Measurements from ENCODE around the gene CYP8B1. TPM values are rescaled to one million over a fixed set of nuclear protein-coding genes. Genes with fewer than 3 reads are reported as not detected.

The CYP8B1 gene
- total RNA-seq, 1 experiment from 2014 or later = 0.12 TPM

DNA sequence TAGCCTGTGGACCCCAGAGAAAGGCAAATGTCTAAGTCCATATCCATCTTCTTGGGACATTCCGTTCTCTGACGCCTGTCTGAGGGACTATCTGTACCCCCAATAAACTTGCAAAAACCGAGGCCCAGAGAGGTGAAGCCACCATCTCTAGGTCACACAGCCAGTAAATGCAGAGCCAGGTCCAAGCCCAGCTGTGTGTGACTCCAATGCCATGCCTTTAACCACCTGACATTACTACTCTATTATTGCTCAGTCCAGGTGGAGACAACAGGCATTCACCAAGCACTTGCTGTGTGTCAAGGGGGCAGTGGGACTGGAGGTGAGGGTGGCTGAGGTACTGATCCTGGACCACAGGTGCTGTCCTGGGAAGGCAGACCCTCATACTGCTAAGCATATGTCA is 25.4 kb downstream of the CYP8B1 start:
- no peak overlapping the region for H2AFZ ChIP-seq (ENCODE audit: low read depth, low read length, poor library complexity, severe bottlenecking)
- intact Hi-C loops (cut with micrococcal nuclease) = no loop called here
- BruUV-seq (replicated peaks) = no TSS peak
- H3K4me1 ChIP-seq (ENCODE audit: control insufficient read depth in 1 of 2, insufficient read depth in 2 of 2, low read length in 2 of 2) = no peaks in the 10 kb centered on the region; a peak in 1 of 4 replicates
- no peak for DNase-seq (ENCODE audit: low read depth, low spot score)
- ChIA-PET POLR2A (no interaction called here), CTCF (interaction anchor here (0.6 kb wide), 1 partner anchor 112 kb away, joined by 3 read pairs; no protein-coding TSS in a partner anchor), RAD21 (ENCODE audit: low non-redundant PET in 1 of 2, low total read pairs in 2 of 2, uncharacterized antibody in 2 of 2, unreplicated experiment in 2 of 2) (no interaction called here)
- no peak overlapping the region for H3K27ac ChIP-seq (ENCODE audit: low read depth, low read length)
- H3K9ac ChIP-seq (ENCODE audit: low read length) = no peak overlapping the region
- no peak overlapping the region for H3K4me2 ChIP-seq (ENCODE audit: low read length)
- H4K20me1 ChIP-seq (ENCODE audit: insufficient read depth) = no peaks in the 10 kb centered on the region
- H3K27me3 ChIP-seq (ENCODE audit: insufficient read depth, low read length) = no peaks in the 10 kb centered on the region
- H3K9me3 ChIP-seq (ENCODE audit: control insufficient read depth in 1 of 2, insufficient read depth in 1 of 2, low read depth in 1 of 2, low read length in 2 of 2) = no peaks in the 10 kb centered on the region
- TF ChIP-seq, protein P1, sequence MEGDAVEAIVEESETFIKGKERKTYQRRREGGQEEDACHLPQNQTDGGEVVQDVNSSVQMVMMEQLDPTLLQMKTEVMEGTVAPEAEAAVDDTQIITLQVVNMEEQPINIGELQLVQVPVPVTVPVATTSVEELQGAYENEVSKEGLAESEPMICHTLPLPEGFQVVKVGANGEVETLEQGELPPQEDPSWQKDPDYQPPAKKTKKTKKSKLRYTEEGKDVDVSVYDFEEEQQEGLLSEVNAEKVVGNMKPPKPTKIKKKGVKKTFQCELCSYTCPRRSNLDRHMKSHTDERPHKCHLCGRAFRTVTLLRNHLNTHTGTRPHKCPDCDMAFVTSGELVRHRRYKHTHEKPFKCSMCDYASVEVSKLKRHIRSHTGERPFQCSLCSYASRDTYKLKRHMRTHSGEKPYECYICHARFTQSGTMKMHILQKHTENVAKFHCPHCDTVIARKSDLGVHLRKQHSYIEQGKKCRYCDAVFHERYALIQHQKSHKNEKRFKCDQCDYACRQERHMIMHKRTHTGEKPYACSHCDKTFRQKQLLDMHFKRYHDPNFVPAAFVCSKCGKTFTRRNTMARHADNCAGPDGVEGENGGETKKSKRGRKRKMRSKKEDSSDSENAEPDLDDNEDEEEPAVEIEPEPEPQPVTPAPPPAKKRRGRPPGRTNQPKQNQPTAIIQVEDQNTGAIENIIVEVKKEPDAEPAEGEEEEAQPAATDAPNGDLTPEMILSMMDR (IDR thresholded peaks at IDR 0.05 in 2 of 3, conservative IDR thresholded peaks at IDR 0.05 in 1 of 3; ENCODE audit: borderline replicate concordance in 1 of 3, insufficient read depth in 1 of 3, low read depth in 2 of 3, low read length in 2 of 3) = no peak
- TF ChIP-seq SP1 (IDR thresholded peaks at IDR 0.05; ENCODE audit: low read depth) (no peak), ELF1 (IDR thresholded peaks at IDR 0.05; ENCODE audit: borderline replicate concordance, low read depth) (no peak), POLR2AphosphoS5 (IDR thresholded peaks at IDR 0.05; ENCODE audit: low read depth, low read length) (no peak), ZFX (IDR thresholded peaks at IDR 0.05) (no peak), CEBPB (IDR thresholded peaks at IDR 0.05; ENCODE audit: low read depth) (no peak), YY1 (IDR thresholded peaks at IDR 0.05; ENCODE audit: extremely low read depth, insufficient replicate concordance, low read depth, low read length) (no peak), RAD21 (IDR thresholded peaks at IDR 0.05; ENCODE audit: low read depth) (no peak), JUND (IDR thresholded peaks at IDR 0.05) (no peak), SRF (IDR thresholded peaks at IDR 0.05; ENCODE audit: low read depth) (no peak), ZNF274 (IDR thresholded peaks at IDR 0.05; ENCODE audit: low read depth, low read length) (no peak), EZH2 (IDR thresholded peaks at IDR 0.05) (no peak), EZH2phosphoT487 (IDR thresholded peaks at IDR 0.05; ENCODE audit: borderline replicate concordance) (no peak), FOSL1 (IDR thresholded peaks at IDR 0.05; ENCODE audit: low read depth) (no peak)
- TF ChIP-seq, protein P2, sequence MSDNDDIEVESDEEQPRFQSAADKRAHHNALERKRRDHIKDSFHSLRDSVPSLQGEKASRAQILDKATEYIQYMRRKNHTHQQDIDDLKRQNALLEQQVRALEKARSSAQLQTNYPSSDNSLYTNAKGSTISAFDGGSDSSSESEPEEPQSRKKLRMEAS (IDR thresholded peaks at IDR 0.05) = no peak
- TF ChIP-seq, protein P3, sequence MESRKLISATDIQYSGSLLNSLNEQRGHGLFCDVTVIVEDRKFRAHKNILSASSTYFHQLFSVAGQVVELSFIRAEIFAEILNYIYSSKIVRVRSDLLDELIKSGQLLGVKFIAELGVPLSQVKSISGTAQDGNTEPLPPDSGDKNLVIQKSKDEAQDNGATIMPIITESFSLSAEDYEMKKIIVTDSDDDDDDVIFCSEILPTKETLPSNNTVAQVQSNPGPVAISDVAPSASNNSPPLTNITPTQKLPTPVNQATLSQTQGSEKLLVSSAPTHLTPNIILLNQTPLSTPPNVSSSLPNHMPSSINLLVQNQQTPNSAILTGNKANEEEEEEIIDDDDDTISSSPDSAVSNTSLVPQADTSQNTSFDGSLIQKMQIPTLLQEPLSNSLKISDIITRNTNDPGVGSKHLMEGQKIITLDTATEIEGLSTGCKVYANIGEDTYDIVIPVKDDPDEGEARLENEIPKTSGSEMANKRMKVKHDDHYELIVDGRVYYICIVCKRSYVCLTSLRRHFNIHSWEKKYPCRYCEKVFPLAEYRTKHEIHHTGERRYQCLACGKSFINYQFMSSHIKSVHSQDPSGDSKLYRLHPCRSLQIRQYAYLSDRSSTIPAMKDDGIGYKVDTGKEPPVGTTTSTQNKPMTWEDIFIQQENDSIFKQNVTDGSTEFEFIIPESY (IDR thresholded peaks at IDR 0.05; ENCODE audit: extremely low read depth, insufficient replicate concordance, low read length) = no peak
- TF ChIP-seq, protein P4, sequence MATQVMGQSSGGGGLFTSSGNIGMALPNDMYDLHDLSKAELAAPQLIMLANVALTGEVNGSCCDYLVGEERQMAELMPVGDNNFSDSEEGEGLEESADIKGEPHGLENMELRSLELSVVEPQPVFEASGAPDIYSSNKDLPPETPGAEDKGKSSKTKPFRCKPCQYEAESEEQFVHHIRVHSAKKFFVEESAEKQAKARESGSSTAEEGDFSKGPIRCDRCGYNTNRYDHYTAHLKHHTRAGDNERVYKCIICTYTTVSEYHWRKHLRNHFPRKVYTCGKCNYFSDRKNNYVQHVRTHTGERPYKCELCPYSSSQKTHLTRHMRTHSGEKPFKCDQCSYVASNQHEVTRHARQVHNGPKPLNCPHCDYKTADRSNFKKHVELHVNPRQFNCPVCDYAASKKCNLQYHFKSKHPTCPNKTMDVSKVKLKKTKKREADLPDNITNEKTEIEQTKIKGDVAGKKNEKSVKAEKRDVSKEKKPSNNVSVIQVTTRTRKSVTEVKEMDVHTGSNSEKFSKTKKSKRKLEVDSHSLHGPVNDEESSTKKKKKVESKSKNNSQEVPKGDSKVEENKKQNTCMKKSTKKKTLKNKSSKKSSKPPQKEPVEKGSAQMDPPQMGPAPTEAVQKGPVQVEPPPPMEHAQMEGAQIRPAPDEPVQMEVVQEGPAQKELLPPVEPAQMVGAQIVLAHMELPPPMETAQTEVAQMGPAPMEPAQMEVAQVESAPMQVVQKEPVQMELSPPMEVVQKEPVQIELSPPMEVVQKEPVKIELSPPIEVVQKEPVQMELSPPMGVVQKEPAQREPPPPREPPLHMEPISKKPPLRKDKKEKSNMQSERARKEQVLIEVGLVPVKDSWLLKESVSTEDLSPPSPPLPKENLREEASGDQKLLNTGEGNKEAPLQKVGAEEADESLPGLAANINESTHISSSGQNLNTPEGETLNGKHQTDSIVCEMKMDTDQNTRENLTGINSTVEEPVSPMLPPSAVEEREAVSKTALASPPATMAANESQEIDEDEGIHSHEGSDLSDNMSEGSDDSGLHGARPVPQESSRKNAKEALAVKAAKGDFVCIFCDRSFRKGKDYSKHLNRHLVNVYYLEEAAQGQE (IDR thresholded peaks at IDR 0.05; ENCODE audit: low read depth) = no peak
- TF ChIP-seq, protein P5, sequence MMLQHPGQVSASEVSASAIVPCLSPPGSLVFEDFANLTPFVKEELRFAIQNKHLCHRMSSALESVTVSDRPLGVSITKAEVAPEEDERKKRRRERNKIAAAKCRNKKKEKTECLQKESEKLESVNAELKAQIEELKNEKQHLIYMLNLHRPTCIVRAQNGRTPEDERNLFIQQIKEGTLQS (IDR thresholded peaks at IDR 0.05) = no peak
- no peaks in the 10 kb centered on the region for H3K9me2 ChIP-seq (ENCODE audit: insufficient read depth)
- ATAC-seq = no peak
- no peaks in the 10 kb centered on the region for H3K36me3 ChIP-seq (ENCODE audit: control insufficient read depth in 1 of 2, insufficient read depth in 2 of 2, low read length in 2 of 2)
- no peak overlapping the region for H3K4me3 ChIP-seq (replicated peaks in 1 of 2; ENCODE audit: low read depth in 1 of 2, low read length in 2 of 2)
- no peaks in the 10 kb centered on the region for H3K79me2 ChIP-seq (ENCODE audit: insufficient read depth, low read length)

Measured in HCT116 (cell line).